GM19468 (cell line): ENCODE measurements around the gene LRTM1.

Experiments used
- ATAC-seq: cut with Tn5 transposase; IDR thresholded peaks from one replicate; pipeline ENCODE4 v1.9.1; 2021; ENCODE audit warnings: mild to moderate bottlenecking, moderate library complexity, moderate number of reproducible peaks; ENCODE audit not compliant: unreplicated experiment; ENCODE audit errors: extremely low read depth

Gene LRTM1

DNA sequence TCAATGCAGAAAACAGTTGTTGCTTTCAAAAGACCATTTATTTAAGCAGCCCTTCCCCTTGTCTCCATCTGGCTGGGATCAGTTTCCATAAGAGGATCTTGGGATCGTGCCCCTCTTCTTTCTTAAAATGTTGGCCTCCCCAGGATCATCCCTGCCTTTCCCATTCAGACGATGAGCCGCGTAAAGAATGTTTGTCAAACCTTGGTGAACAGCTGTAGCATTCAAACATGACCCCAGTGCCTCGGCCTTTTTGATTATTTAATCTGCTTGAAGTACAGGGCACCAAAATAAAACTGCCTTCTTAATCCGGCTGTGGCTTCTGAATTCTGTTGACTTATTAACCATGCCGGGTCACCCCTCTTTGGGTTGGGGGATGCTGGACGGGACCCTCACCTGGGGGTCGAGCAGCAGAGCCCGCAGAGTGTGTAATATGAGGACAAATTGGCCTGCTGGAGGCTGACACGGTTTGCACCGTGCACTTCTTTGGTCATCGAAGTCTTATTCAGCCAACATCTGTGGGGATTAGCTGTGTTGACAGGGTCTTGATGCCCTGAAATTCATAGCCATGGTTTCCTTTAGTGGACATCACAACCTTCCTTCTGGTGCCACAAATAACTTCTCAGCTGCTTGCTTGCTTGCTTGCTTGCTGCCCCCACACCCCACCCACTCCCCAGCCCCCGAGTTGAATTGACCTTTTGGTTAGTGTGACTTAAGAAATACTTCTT is at the start of gene LRTM1:
LRTM1 (minus strand) TSS at position 14 of the 725 bp plus-strand sequence. CDS start 148 bp downstream, outside the sequence.
- no peak for ATAC-seq

- no peak for ATAC-seq
Observed at GRCh38 chr3:54977439-54977838, 49.6 kb upstream of the LRTM1 start.

DNA sequence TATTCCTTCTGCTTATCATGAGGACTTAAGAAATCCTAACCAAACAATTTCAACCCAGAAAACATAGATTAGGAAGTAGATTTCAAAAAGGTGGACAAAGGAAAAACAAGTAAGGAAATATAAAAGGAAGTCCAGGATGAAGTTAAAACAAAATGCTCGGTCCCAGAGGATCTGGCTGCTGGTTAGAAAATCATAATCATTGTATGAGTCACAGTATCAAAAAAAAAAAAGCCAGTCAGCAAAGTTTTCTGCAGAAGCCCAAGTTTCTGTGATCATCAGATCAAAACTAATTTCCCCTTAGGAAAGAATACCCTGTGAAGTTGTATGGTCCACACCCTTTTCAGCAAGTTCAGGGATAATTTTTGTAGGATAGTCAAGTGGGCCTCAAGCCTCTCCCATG is 43.0 kb upstream of the LRTM1 start:
- ATAC-seq: no peak

GRCh38 chr3:54969652-54970051 is 41.8 kb upstream of the LRTM1 start:
- ATAC-seq: no peak

DNA sequence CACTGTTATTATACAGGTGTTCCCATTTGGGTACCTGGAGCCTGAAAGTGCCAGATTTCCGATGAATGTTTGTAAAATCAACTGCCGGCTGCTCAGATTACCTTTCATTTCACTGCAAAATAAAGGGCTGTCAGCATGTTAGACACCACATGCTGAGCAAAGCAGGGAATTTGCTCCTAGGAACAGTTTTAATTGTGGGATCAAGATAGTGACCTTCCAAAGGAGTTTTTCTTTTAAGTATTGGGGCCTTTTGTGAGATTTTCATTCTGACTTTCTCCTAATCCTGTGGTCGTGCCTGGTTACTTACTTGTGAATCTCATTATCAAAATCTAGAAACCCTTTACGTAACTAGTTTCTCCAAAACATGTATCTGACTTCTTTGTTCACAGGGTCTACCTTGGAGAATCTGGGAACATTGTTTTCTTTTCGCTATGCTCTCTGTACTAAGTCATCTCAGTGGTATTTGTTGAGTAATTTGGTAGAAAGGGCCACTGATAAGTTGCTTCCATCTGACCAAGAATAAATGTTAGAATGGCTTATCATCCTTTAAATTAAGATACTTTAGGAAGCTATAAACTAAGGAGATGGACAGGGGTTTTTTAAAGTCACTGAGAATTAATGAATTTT is 40.8 kb upstream of the LRTM1 start:
- no peak for ATAC-seq

- ATAC-seq: no peak
Observed at GRCh38 chr3:54967731-54968161, 39.9 kb upstream of the LRTM1 start.

- ATAC-seq: no peak
Observed at GRCh38 chr3:54966979-54967378, 39.1 kb upstream of the LRTM1 start.

GRCh38 chr3:54965746-54966145 is 37.9 kb upstream of the LRTM1 start:
- no peak for ATAC-seq

DNA sequence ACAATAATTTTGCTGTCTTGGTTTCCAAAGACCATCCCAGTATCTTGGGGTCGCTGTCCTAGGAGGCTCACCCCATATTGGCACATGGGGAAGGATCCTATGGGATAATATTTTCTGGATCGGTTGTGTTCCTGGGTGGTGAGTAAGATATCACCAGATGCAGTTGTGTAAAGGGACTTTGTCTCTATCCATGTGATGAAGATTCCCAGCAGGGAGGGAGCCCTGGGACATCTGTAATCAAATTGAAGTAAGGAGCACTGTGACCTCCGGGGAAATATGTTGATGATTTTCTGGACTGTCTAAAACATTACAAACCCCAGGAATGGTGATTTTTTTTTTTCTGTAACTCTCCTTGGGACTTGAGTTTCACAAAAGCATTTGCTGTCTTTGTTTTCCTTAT is 36.2 kb upstream of the LRTM1 start:
- ATAC-seq: no peak

DNA sequence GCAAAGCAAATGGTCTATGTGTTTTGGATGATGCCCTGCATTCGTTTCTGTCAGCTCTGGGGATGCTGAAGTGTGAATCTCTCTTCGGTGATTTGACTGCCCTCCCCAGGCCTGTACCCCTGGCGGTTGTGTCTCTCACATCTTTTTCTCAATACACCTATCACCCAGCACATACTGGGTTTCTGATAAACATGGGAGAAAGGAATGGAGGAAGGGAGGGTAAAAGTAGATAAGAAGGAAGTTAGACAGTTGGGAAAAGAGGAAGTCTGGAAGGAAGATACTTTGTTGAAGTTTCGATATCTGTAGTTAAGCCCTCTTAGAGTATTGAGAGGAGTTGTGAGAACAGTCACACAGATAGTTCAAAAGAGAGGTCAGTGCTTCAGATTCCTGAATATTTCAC is 35.8 kb upstream of the LRTM1 start:
- no peak for ATAC-seq

GRCh38 chr3:54962200-54962599 is 34.3 kb upstream of the LRTM1 start:
- no peak for ATAC-seq

DNA sequence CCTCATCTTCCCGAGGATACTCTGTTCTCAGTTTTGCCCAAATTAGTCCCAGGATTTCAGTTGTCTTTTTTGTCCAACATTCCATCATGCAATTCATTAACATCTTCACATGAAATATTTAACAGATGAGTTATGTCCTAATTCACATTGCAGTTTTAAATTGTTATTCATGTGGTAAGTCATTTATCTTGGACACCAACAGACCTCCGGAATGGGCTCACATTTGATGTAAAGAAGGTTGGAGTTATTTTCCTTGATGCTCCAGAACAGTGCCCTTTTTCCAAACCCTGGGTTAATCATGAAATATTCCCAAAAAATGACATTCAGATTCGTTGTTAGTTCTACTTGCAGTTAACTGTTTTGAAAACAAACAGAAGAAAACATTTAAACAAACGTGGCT is 32.8 kb upstream of the LRTM1 start:
- ATAC-seq: no peak

- ATAC-seq: no peak
Observed at GRCh38 chr3:54960082-54960481, 32.2 kb upstream of the LRTM1 start.

GRCh38 chr3:54957711-54958110 is 29.9 kb upstream of the LRTM1 start:
- no peak for ATAC-seq

- ATAC-seq: no peak
Observed at GRCh38 chr3:54955941-54956340, 28.1 kb upstream of the LRTM1 start.

GRCh38 chr3:54955496-54955895 is 27.6 kb upstream of the LRTM1 start:
- no peak for ATAC-seq

GRCh38 chr3:54954521-54954920 is 26.7 kb upstream of the LRTM1 start:
- no peak for ATAC-seq

GRCh38 chr3:54954022-54954421 is 26.2 kb upstream of the LRTM1 start:
- ATAC-seq: no peak

- ATAC-seq: no peak
Observed at GRCh38 chr3:54951405-54951804, 23.5 kb upstream of the LRTM1 start.

GRCh38 chr3:54950391-54951003 is 22.6 kb upstream of the LRTM1 start:
- ATAC-seq: no peak

- ATAC-seq: no peak
Observed at GRCh38 chr3:54949491-54950044, 21.7 kb upstream of the LRTM1 start.
